AG09319 (cell line): ENCODE data around the gene PDLIM7.

Experiments used
- DNase-seq: peaks from one replicate; pipeline ENCODE4 v3.0.0-alpha.2; 2010; ENCODE audit warnings: low read depth; ENCODE audit errors: extremely low read depth
- TF ChIP-seq, protein P1 (sequence below): IDR thresholded peaks from 2 replicates; pipeline ENCODE4 v1.5.1; 2011; ENCODE audit warnings: low read depth, mild to moderate bottlenecking, inconsistent platforms, low read length, moderate library complexity

The PDLIM7 gene

DNA sequence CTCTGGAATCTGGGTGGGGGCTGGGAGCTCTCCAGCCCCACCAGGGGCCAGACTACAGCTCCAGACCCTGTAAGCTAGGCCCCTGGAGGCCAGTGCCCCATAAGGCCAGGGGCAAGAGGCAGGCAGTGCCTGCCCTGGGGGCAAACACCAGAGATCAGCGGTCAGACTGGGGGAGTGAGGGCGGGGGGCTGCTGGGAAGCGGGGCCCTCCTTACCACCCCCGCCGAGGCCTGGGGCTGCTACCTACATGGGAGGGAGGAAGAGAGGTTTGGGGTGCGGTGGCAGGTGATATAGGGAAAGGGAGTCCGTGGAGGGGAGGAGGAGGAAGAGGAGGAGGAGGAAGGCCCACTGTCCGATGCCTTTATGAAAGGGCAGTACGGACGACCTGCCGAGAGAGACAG, 38.0 kb downstream of the PDLIM7 start:
- DNase-seq = no peak
- TF ChIP-seq, protein P1, sequence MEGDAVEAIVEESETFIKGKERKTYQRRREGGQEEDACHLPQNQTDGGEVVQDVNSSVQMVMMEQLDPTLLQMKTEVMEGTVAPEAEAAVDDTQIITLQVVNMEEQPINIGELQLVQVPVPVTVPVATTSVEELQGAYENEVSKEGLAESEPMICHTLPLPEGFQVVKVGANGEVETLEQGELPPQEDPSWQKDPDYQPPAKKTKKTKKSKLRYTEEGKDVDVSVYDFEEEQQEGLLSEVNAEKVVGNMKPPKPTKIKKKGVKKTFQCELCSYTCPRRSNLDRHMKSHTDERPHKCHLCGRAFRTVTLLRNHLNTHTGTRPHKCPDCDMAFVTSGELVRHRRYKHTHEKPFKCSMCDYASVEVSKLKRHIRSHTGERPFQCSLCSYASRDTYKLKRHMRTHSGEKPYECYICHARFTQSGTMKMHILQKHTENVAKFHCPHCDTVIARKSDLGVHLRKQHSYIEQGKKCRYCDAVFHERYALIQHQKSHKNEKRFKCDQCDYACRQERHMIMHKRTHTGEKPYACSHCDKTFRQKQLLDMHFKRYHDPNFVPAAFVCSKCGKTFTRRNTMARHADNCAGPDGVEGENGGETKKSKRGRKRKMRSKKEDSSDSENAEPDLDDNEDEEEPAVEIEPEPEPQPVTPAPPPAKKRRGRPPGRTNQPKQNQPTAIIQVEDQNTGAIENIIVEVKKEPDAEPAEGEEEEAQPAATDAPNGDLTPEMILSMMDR = no peak

DNA sequence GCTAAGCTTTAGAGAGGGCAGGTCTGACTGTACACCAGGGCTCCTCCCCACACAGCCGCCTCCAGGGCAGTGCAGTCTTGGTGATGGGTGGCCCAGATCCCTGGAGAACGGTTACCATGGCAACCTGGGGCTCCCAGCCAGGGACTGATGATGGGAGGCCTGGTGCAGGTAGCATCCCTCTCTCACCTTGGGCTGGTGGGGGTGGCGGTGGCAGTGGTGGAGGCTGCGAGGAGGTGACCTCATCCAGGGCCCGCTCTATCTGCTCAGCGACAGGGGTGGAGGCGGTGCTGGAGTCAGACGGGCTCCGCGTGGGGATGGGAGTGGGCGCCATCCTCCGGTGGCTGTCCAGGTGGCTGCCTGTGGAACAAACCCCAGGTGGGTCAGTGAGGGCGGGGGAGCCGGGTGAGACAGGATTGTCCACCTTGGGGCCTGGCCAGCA, 38.5 kb downstream of the PDLIM7 start:
- TF ChIP-seq, protein P1 = no peak
- no peak for DNase-seq

DNA sequence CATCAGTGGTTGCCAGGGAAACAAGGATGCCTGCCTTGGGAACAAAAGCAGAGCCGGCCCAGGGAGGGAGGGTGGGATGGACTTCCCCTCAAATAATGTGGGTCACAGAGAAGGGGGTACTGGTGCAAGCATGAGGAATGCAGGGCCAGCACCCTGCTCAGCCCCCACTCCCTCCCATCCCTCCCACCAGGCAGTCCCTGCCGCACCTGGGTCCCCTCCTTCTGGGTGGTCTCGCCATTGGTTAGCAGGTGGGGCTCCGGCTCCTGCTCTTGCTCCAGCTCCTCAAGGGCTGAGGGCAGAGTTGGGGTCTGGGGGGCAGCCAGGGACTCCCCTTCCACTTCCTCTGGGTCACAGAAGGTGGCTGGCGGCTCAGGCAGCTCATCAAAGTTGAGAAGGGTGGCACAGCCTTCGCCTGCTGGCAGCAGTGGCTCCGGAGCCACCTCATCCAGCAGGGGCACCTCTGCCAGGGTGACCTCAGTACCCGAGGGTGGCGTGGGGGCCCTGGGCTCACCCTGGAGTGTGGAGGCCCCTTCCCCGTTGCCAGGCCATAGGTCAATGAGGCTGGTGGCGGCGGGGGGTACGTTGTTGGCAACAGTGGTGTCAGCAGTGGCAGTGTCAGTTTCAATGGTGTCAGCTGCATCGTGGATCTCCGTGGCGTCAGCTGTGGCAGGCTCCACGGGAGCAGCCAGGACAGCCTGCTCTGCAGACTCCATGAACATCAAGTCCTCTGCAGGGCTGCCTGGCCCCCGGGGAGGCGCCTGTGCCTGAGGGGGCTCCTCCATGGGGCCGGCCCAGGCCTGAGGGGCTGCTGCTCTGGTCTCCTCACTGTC, 39.3 kb downstream of the PDLIM7 start:
- TF ChIP-seq, protein P1 = no peak
- DNase-seq = no peak

DNA sequence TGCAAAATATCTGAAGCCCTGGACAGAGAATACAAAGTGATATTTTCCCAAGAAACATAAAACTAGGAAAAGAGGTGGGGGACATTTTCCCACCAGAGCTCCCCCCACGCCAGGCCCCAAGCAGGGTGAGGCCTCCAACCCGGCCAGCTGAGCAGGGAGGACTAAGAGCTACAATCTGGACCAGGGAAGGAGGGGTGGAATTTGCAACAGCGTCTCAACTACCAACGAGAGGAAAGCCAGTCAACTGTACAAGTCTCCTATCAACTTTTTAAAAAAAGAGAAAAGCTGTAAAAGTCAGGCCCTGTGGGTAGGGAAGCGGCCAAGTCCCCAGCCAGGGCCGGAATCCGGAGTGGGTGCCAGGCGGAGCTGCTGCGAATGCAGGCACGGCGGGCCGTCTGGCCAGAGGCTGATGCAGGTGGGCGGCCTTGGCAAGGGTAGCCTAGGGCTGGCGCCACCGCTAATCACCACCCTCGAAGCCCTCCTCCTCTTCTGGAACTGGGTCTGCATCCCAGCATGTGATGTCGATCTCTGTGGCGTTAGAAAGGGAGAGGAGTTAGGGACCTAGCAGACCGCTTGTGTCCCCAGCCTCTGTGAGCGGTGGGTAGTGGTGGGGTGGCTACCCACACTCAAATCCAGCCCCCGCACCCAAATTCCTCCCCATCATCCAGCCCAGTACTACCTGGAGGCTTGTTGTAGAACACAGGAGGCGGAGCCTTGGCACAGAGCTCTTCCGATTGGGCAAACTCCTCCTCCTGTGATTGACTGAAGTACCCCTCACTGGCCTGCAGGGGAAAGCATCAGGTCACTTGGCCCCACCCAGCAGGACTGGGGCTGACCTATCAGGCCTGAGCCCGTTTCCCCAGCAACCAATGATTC, 40.2 kb downstream of the PDLIM7 start:
- DNase-seq = peak; percentile 93
- TF ChIP-seq, protein P1 = peak; percentile 52

DNA sequence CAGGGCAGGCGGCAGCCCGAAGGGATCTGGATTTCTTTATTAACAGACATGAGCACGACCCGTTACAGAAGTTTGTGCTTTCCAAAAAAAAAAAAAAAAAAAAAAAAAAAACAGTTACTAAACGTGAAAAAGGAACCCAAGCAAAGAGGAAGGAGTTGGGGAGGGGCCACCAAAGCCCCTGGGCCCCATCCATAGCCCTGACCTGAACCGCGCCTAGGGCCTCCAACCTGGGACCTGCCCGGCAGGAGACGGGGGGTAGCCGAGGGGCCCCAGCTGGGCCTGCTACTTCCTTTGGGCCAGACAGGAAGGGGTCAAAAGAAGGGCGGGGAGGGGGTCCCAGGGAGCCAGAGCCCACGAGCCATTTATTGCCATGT, 40.8 kb downstream of the PDLIM7 start:
- TF ChIP-seq, protein P1 = no peak
- no peak for DNase-seq

DNA sequence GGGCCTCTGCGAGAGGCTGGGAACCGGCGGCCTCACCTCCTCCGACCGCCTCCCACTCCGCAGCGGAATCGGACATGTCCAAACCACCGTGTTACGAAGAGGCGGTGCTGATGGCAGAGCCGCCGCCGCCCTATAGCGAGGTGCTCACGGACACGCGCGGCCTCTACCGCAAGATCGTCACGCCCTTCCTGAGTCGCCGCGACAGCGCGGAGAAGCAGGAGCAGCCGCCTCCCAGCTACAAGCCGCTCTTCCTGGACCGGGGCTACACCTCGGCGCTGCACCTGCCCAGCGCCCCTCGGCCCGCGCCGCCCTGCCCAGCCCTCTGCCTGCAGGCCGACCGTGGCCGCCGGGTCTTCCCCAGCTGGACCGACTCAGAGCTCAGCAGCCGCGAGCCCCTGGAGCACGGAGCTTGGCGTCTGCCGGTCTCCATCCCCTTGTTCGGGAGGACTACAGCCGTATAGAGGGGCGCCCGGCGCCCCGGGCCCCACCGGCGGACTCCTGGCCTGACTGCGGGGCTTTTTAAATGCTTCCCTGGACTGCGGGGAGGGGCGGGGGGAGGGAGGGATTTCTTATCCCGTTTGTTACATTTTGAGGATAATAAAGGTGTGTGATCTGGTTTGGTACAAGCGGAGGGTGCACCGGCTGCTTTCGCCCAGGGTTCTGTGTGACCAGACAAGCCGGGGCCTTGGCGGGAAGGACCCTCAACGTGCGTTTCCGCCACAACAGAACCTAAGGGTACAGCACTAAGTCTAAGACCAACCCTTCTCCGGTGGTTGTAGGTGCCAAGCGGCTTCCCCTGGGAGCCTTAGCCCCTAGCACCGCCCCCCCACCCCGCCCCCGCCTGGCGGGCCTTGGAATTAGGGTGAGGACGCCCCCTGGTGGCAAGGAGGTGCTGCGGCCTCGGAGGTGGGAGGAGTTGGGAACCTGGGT, 41.5 kb downstream of the PDLIM7 start:
- TF ChIP-seq, protein P1 = peak; percentile 94
- no peak for DNase-seq
